Caco-2 (cell line): ENCODE data around the gene CRABP2. TPM values are rescaled to one million over a fixed set of nuclear protein-coding genes. Genes with fewer than 3 reads are reported as not detected.
A peak's percentile ranks its signal among the peaks of the same experiment; 100 is the strongest.

ENCODE experiments used
- BruUV-seq: library from RNA; stranded (reverse); fragments of 400-500 nt; replicated peaks from 2 replicates; lab custom pipeline; 2021; lab: Mats Ljungman, UMichigan
- CTCF ChIA-PET: fragments of 300-600 bp; sonication (Branson Sonifier 250); formaldehyde crosslinking; loops from one replicate; lab custom pipeline; 2022; ENCODE audit warnings: antibody characterized with exemption; lab: Charles Lee
- POLR2A ChIA-PET: fragments of 300-600 bp; sonication (Branson Sonifier 250); formaldehyde crosslinking; loops from one replicate; lab custom pipeline; 2022; ENCODE audit warnings: antibody characterized with exemption; lab: Charles Lee
- DNase-seq, 2 experiments: peaks; one replicate each; pipeline versions ENCODE4 v3.0.0 to v3.0.0-alpha.2; 2020 to 2022
- H3K27me3 ChIP-seq: replicated peaks from 2 replicates; pipeline ENCODE4 v1.6.0; 2011; ENCODE audit warnings: low read length; ENCODE audit not compliant: control insufficient read depth, insufficient read depth
- H3K36me3 ChIP-seq: 2 replicates; pipeline ENCODE4 v1.5.1; 2011; ENCODE audit warnings: low read length; ENCODE audit not compliant: control insufficient read depth, insufficient read depth
- H3K4me1 ChIP-seq: fragments of 250-450 bp; sonication (Bioruptor Pico); 2 replicates; pipeline ENCODE4 v1.5.1; 2020; ENCODE audit warnings: mild to moderate bottlenecking
- H3K4me3 ChIP-seq: 2 replicates; pipeline ENCODE4 v1.5.1; 2011; ENCODE audit warnings: low read depth, mild to moderate bottlenecking, control low read depth, low read length
- H3K9me3 ChIP-seq: fragments of 250-450 bp; sonication (Bioruptor Pico); 2 replicates; pipeline ENCODE4 v1.5.1; 2020; ENCODE audit warnings: mild to moderate bottlenecking, moderate library complexity
- H3K27ac Mint-ChIP-seq: one replicate; pipeline ENCODE4 v1.8.0; 2022; ENCODE audit warnings: mixed read lengths; ENCODE audit not compliant: unreplicated experiment
- H3K27me3 Mint-ChIP-seq: one replicate; pipeline ENCODE4 v1.8.0; 2022; ENCODE audit warnings: mixed read lengths; ENCODE audit not compliant: insufficient read depth, unreplicated experiment
- H3K36me3 Mint-ChIP-seq: one replicate; pipeline ENCODE4 v1.8.0; 2022; ENCODE audit warnings: mild to moderate bottlenecking, mixed read lengths; ENCODE audit not compliant: insufficient read depth, unreplicated experiment
- H3K4me1 Mint-ChIP-seq: one replicate; pipeline ENCODE4 v1.8.0; 2022; ENCODE audit warnings: low read depth, mixed read lengths; ENCODE audit not compliant: unreplicated experiment
- H3K4me3 Mint-ChIP-seq: one replicate; pipeline ENCODE4 v1.8.0; 2022; ENCODE audit warnings: mild to moderate bottlenecking, moderate library complexity, mixed read lengths; ENCODE audit not compliant: unreplicated experiment
- H3K9me3 Mint-ChIP-seq: one replicate; pipeline ENCODE4 v1.8.0; 2022; ENCODE audit warnings: mixed read lengths; ENCODE audit not compliant: unreplicated experiment
- intact Hi-C: fragments of 100-400 bp; cut with micrococcal nuclease; formaldehyde crosslinking; loops from one replicate; pipeline ENCODE4 v1.10.0; 2022; ENCODE audit not compliant: unreplicated experiment
- total RNA-seq: library from RNA; stranded (reverse); gene quantifications from 2 replicates; pipeline ENCODE4 v1.2.3, GENCODE V29; 2022
- TF ChIP-seq, protein P1 (sequence below), 2 experiments: fragments of 200-600 bp in 1 of 2; IDR thresholded peaks; 1 replicate in 1 of 2; 2 replicates in 1 of 2; pipeline versions ENCODE4 v1.5.1 to v1.8.0; 2011 to 2022; ENCODE audit warnings: antibody characterized with exemption in 1 of 2, control low read depth in 1 of 2, inconsistent platforms in 1 of 2, low read depth in 1 of 2, low read length in 1 of 2, mild to moderate bottlenecking in 1 of 2, moderate library complexity in 1 of 2; ENCODE audit not compliant: insufficient read depth in 1 of 2, severe bottlenecking in 1 of 2, unreplicated experiment in 1 of 2

Gene CRABP2
- total RNA-seq, 1 experiment from 2014 or later: 27.1 TPM

DNA sequence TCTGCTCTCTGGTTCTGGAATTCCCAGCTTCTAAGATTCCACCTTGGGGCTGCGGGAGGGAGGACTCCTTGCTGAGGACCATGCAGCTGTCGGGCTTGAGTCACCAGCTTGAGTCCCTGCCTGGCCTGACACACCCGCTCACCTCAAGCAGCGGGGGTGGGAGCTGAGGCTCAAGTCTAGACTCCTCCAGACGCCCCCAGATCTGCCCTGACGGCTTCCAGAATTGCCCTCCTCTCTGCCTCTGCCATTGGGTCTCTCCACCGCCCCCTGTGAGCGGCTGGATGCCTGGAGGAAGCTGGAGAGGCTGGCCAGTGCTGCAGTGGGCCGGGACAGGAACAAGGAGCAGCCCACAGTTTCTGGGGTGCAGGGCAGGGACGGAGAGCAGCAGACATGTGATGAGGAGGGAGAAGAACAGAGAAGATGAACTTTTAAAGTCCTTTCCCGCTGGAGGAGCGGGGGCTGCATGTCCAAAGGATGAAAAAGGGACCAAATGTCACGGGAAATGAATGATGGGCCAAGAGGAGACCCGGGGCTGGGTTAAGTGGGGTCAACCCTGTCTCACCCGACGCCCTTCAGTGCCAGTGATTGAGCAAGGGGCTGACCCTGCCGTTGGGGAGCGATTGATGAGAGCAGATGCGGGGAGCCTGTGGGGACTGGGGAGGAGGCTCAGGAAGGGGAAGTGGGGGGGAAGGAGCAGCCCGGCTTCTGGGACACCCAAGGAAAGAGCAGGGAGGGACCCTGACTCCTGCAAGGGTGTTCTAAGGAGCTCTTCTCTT, 13.5 kb downstream of the CRABP2 start:
- H3K9me3 ChIP-seq: no peaks in the 10 kb centered on the region
- Mint-ChIP-seq H3K36me3 (peaks cover 4% of the 10 kb centered on the region), H3K27ac (peak overlapping the region; percentile 53), H3K27me3 (no peaks in the 10 kb centered on the region), H3K4me3 (no peak overlapping the region), H3K9me3 (no peaks in the 10 kb centered on the region), H3K4me1 (peaks cover 23% of the 10 kb centered on the region)
- DNase-seq: no peak
- CTCF ChIA-PET: interaction anchor here (0.5 to 5.2 kb wide), 7 partner anchors 9 to 236 kb away, joined by 3 to 262 read pairs (median 4); partner anchors contain the start of genes CRABP2, ISG20L2, METTL25B and NES
- no peaks in the 10 kb centered on the region for H3K36me3 ChIP-seq
- no peaks in the 10 kb centered on the region for H3K27me3 ChIP-seq
- peaks cover 49% of the 10 kb centered on the region for H3K4me1 ChIP-seq
- intact Hi-C loops: no loop called here
- TF ChIP-seq, protein P1, sequence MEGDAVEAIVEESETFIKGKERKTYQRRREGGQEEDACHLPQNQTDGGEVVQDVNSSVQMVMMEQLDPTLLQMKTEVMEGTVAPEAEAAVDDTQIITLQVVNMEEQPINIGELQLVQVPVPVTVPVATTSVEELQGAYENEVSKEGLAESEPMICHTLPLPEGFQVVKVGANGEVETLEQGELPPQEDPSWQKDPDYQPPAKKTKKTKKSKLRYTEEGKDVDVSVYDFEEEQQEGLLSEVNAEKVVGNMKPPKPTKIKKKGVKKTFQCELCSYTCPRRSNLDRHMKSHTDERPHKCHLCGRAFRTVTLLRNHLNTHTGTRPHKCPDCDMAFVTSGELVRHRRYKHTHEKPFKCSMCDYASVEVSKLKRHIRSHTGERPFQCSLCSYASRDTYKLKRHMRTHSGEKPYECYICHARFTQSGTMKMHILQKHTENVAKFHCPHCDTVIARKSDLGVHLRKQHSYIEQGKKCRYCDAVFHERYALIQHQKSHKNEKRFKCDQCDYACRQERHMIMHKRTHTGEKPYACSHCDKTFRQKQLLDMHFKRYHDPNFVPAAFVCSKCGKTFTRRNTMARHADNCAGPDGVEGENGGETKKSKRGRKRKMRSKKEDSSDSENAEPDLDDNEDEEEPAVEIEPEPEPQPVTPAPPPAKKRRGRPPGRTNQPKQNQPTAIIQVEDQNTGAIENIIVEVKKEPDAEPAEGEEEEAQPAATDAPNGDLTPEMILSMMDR (IDR thresholded peaks at IDR 0.05; ENCODE audit: insufficient read depth in 1 of 2, low read depth in 1 of 2, low read length in 1 of 2, severe bottlenecking in 1 of 2, unreplicated experiment in 1 of 2): no peak
- POLR2A ChIA-PET: interaction anchor here (2.5 kb wide), 1 partner anchor 15 kb away, joined by 24 read pairs; the partner anchor contains the start of gene NES
- no TSS peak for BruUV-seq
- no peak overlapping the region for H3K4me3 ChIP-seq

DNA sequence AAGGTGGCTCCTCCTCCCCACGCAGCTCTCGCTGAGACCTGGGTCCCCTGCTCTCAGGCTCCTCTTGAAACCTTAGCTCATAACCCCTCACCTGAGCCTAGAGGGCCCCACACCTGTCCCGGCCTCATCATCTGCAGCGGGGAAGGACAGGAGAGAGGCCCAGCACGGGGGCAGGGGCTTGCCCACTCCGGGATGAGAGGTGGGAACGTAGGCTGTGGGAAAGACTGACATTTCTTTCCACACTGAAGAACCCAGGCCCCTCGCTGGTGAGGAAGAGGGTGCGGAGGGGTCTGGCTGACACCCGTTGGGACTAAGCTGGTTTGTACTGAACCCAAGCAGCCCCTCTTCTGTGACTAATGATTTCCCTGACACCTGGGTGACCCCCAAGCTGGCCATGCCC, 14.2 kb downstream of the CRABP2 start:
- no peak overlapping the region for H3K4me3 ChIP-seq
- no peaks in the 10 kb centered on the region for H3K27me3 ChIP-seq
- no peaks in the 10 kb centered on the region for H3K36me3 ChIP-seq
- H3K9me3 ChIP-seq: no peaks in the 10 kb centered on the region
- H3K9me3 Mint-ChIP-seq: no peaks in the 10 kb centered on the region
- H3K4me3 Mint-ChIP-seq: no peak overlapping the region
- TF ChIP-seq, protein P1 (IDR thresholded peaks at IDR 0.05; ENCODE audit: insufficient read depth in 1 of 2, low read depth in 1 of 2, low read length in 1 of 2, severe bottlenecking in 1 of 2, unreplicated experiment in 1 of 2): no peak
- intact Hi-C loops: no loop called here
- H3K36me3 Mint-ChIP-seq: peaks cover 4% of the 10 kb centered on the region
- peaks cover 23% of the 10 kb centered on the region for H3K4me1 Mint-ChIP-seq
- no peak for DNase-seq
- BruUV-seq: no TSS peak
- CTCF ChIA-PET: interaction anchor here (1.2 to 5.2 kb wide), 7 partner anchors 9 to 36 kb away, joined by 4 to 262 read pairs (median 24); partner anchors contain the start of genes CRABP2, ISG20L2, METTL25B and NES
- H3K4me1 ChIP-seq: peaks cover 49% of the 10 kb centered on the region
- H3K27me3 Mint-ChIP-seq: no peaks in the 10 kb centered on the region
- H3K27ac Mint-ChIP-seq: no peak overlapping the region
- POLR2A ChIA-PET: interaction anchor here (2.5 to 2.7 kb wide), 2 partner anchors 14 to 15 kb away, joined by 19 to 24 read pairs; partner anchors contain the start of genes CRABP2 and NES

DNA sequence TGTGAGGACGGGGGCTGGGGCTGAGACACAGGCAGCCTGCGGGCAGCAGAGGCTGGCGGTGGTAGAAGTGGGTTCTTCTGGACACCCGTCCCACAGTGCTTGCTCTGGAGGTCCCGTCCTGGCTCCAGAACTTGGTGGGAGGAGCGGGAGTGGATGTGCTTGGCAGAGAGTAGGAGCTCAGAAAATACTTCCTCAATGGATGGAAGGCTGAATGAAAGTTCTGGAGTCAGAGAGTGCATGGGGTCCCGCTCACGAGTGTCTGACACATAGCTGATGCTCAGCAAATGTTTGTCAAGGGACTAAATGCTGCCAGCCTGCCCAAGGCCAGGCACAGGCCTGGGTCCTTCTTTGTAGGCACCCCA, 14.7 kb downstream of the CRABP2 start:
- Mint-ChIP-seq H3K27me3 (no peaks in the 10 kb centered on the region), H3K4me3 (no peak overlapping the region), H3K9me3 (no peaks in the 10 kb centered on the region), H3K27ac (no peak overlapping the region), H3K36me3 (peaks cover 4% of the 10 kb centered on the region), H3K4me1 (peaks cover 23% of the 10 kb centered on the region)
- TF ChIP-seq, protein P1 (IDR thresholded peaks at IDR 0.05; ENCODE audit: insufficient read depth in 1 of 2, low read depth in 1 of 2, low read length in 1 of 2, severe bottlenecking in 1 of 2, unreplicated experiment in 1 of 2): no peak
- Histone ChIP-seq H3K4me3 (no peak overlapping the region), H3K4me1 (peaks cover 49% of the 10 kb centered on the region), H3K27me3 (no peaks in the 10 kb centered on the region), H3K36me3 (no peaks in the 10 kb centered on the region), H3K9me3 (no peaks in the 10 kb centered on the region)
- BruUV-seq: no TSS peak
- DNase-seq: no peak
- intact Hi-C loops: no loop called here
- POLR2A ChIA-PET: interaction anchor here (2.5 to 2.7 kb wide), 2 partner anchors 14 to 16 kb away, joined by 19 to 24 read pairs; partner anchors contain the start of genes CRABP2 and NES
- CTCF ChIA-PET: interaction anchor here (1.2 to 5.2 kb wide), 10 partner anchors 8 to 237 kb away, joined by 4 to 262 read pairs (median 16); partner anchors contain the start of genes CRABP2, ISG20L2, METTL25B and NES
